Parathyroid adenoma (tissue), 2 donors: ENCODE results near the gene PARS2.
"Not testable (repeated sequence)": the region's sequence is repeated elsewhere in the genome, so short reads cannot be mapped to it uniquely, and the experiment has no call there.

Source experiments
- H2AFZ ChIP-seq: fragments of 300-600 bp; sonication (generic); one replicate; pipeline ENCODE4 v1.7.0; 2017; ENCODE audit warnings: antibody characterized with exemption, mild to moderate bottlenecking
- H3K27ac ChIP-seq: fragments of 300-600 bp; sonication (generic); one replicate; pipeline ENCODE4 v1.7.0; 2017
- H3K27me3 ChIP-seq: fragments of 300-600 bp; sonication (generic); one replicate; pipeline ENCODE4 v1.7.0; 2017; ENCODE audit warnings: low read length; ENCODE audit not compliant: control insufficient read depth, insufficient read depth
- H3K36me3 ChIP-seq: fragments of 300-600 bp; sonication (generic); one replicate; pipeline ENCODE4 v1.7.0; 2017; ENCODE audit warnings: low read length; ENCODE audit not compliant: control insufficient read depth, insufficient read depth
- H3K4me1 ChIP-seq: fragments of 300-600 bp; sonication (generic); one replicate; pipeline ENCODE4 v1.7.0; 2017; ENCODE audit warnings: control low read depth
- H3K4me2 ChIP-seq: fragments of 300-600 bp; sonication (generic); one replicate; pipeline ENCODE4 v1.7.0; 2017; ENCODE audit warnings: low read length
- H3K4me3 ChIP-seq: fragments of 300-600 bp; sonication (generic); one replicate; pipeline ENCODE4 v1.7.0; 2017; ENCODE audit warnings: low read depth, low read length
- H3K79me2 ChIP-seq: fragments of 300-600 bp; sonication (generic); one replicate; pipeline ENCODE4 v1.7.0; 2017; ENCODE audit warnings: control low read depth
- H3K9ac ChIP-seq: fragments of 300-600 bp; sonication (generic); one replicate; pipeline ENCODE4 v1.7.0; 2017; ENCODE audit warnings: mild to moderate bottlenecking
- H3K9me3 ChIP-seq: fragments of 300-600 bp; sonication (generic); one replicate; pipeline ENCODE4 v1.7.0; 2017; ENCODE audit warnings: low read length; ENCODE audit not compliant: control insufficient read depth
- TF ChIP-seq, protein P1 (sequence below): fragments of 300-600 bp; sonication (generic); IDR thresholded peaks from one replicate; pipeline ENCODE4 v1.7.0; 2017; ENCODE audit warnings: antibody characterized with exemption, mild to moderate bottlenecking
- donor health status: primary hyperparathyroidism.

Gene PARS2

GRCh38 chr1:54782156-54782555 lies 17.8 kb upstream of the PARS2 start:
- H3K4me3 ChIP-seq, result no peak overlapping the region
- TF ChIP-seq, protein P1, sequence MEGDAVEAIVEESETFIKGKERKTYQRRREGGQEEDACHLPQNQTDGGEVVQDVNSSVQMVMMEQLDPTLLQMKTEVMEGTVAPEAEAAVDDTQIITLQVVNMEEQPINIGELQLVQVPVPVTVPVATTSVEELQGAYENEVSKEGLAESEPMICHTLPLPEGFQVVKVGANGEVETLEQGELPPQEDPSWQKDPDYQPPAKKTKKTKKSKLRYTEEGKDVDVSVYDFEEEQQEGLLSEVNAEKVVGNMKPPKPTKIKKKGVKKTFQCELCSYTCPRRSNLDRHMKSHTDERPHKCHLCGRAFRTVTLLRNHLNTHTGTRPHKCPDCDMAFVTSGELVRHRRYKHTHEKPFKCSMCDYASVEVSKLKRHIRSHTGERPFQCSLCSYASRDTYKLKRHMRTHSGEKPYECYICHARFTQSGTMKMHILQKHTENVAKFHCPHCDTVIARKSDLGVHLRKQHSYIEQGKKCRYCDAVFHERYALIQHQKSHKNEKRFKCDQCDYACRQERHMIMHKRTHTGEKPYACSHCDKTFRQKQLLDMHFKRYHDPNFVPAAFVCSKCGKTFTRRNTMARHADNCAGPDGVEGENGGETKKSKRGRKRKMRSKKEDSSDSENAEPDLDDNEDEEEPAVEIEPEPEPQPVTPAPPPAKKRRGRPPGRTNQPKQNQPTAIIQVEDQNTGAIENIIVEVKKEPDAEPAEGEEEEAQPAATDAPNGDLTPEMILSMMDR, result no peak
- H3K27ac ChIP-seq, result peak overlapping the region; percentile 83
- H3K9me3 ChIP-seq, result no peaks in the 10 kb centered on the region
- H3K27me3 ChIP-seq, result no peaks in the 10 kb centered on the region
- H3K4me2 ChIP-seq, result no peak overlapping the region
- H3K79me2 ChIP-seq, result no peaks in the 10 kb centered on the region
- peak overlapping the region; percentile 28 for H2AFZ ChIP-seq
- no peaks in the 10 kb centered on the region for H3K36me3 ChIP-seq
- H3K4me1 ChIP-seq, result peaks cover 6% of the 10 kb centered on the region
- no peak overlapping the region for H3K9ac ChIP-seq

- Histone ChIP-seq H3K4me1 (peaks cover 6% of the 10 kb centered on the region), H3K4me2 (no peak overlapping the region), H3K9me3 (no peaks in the 10 kb centered on the region), H2AFZ (no peak overlapping the region), H3K27me3 (no peaks in the 10 kb centered on the region), H3K27ac (no peak overlapping the region), H3K36me3 (no peaks in the 10 kb centered on the region), H3K79me2 (no peaks in the 10 kb centered on the region), H3K9ac (no peak overlapping the region), H3K4me3 (no peak overlapping the region)
- TF ChIP-seq, protein P1, result no peak
Measured at GRCh38 chr1:54781023-54781723, 16.9 kb upstream of the PARS2 start.

DNA sequence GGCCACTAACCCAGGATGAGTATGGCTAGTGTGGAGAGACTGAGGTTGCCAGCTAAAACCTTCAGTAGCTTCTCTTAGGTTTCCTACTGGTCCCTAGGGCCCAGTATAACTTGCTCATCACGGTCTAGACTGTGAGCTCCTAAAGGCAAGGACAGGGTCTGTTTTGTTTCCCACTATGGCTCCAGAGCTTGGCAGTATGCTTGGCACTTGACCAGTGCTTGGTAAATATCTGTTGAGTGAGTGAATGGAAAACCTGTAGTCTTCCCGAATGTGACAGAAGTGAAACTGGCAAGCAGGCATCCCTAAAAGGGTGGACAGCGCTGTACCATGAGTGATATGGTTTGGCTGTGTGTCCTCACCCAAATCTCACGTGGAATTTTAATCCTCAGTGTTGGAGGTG lies 13.1 kb upstream of the PARS2 start:
- no peaks in the 10 kb centered on the region for H3K9me3 ChIP-seq
- H2AFZ ChIP-seq, result no peak overlapping the region
- no peak overlapping the region for H3K27ac ChIP-seq
- peaks cover 6% of the 10 kb centered on the region for H3K4me1 ChIP-seq
- H3K27me3 ChIP-seq, result no peaks in the 10 kb centered on the region
- no peak overlapping the region for H3K4me2 ChIP-seq
- H3K36me3 ChIP-seq, result no peaks in the 10 kb centered on the region
- H3K4me3 ChIP-seq, result no peak overlapping the region
- TF ChIP-seq, protein P1, result no peak
- H3K9ac ChIP-seq, result no peak overlapping the region
- no peaks in the 10 kb centered on the region for H3K79me2 ChIP-seq

GRCh38 chr1:54777011-54777410 lies 12.7 kb upstream of the PARS2 start:
- Histone ChIP-seq H3K27ac (no peak overlapping the region), H3K4me3 (no peak overlapping the region), H3K4me1 (peaks cover 5% of the 10 kb centered on the region), H3K4me2 (no peak overlapping the region), H3K27me3 (no peaks in the 10 kb centered on the region), H3K9ac (no peak overlapping the region), H3K79me2 (no peaks in the 10 kb centered on the region), H3K36me3 (no peaks in the 10 kb centered on the region), H3K9me3 (no peaks in the 10 kb centered on the region), H2AFZ (no peak overlapping the region)
- TF ChIP-seq, protein P1, result no peak

DNA sequence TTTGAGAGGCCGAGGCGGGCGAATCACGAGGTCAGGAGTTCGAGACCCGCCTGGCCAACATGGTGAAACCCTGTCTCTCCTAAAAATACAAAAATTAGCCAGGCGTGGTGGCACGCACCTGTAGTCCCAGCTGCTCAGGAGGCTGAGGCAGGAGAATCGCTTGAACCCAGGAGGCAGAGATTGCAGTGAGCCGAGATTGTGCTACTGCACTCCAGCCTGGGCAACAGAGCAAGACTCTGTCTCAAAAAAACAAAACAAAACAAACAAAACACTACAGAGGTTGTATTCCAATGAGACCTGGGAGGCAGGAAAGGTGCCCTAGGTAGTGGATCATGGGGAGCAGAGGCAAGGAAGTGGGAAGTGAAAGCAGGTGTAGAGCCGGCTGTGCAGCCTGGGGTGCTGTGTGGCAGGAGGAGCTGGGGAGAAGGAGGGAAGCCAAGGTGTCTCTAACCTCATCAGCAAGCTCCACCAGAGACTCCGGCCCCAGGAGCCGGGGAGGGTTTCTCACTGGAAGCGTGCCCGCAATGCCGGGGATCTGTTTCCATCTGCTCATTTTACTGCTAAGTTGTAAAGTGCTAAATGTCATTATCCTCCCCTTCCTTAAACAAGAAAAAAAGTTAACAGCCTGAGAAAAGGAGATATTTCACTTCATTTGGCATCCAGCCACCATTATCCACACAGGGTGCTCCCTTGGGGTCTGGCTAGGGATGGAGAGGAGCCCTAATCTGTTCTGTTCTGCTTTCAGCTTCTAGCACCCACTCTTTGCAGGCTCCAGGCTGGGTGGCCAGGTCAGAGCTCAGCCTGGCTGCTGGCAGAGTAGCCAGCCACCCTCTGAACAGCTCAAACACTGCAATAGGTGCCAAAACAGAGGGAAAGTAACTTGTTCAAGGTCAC lies 11.8 kb upstream of the PARS2 start:
- H3K4me1 ChIP-seq, H3K27me3 ChIP-seq, H3K9ac ChIP-seq, H3K79me2 ChIP-seq, H3K9me3 ChIP-seq, H3K4me3 ChIP-seq, H2AFZ ChIP-seq, H3K27ac ChIP-seq, H3K36me3 ChIP-seq, H3K4me2 ChIP-seq: not testable (repeated sequence)
